HG02970 (cell line): ENCODE data around the gene PTEN.
A peak's percentile ranks its signal among the peaks of the same experiment; 100 is the strongest.
"Not testable (repeated sequence)": the region's sequence is repeated elsewhere in the genome, so short reads cannot be mapped to it uniquely, and the experiment has no call there.

Experiments used
- ATAC-seq: cut with Tn5 transposase; IDR thresholded peaks from one replicate; pipeline ENCODE4 v1.9.1; 2021; ENCODE audit warnings: mild to moderate bottlenecking, moderate library complexity, moderate number of reproducible peaks; ENCODE audit not compliant: unreplicated experiment, low FRiP score

PTEN gene

DNA sequence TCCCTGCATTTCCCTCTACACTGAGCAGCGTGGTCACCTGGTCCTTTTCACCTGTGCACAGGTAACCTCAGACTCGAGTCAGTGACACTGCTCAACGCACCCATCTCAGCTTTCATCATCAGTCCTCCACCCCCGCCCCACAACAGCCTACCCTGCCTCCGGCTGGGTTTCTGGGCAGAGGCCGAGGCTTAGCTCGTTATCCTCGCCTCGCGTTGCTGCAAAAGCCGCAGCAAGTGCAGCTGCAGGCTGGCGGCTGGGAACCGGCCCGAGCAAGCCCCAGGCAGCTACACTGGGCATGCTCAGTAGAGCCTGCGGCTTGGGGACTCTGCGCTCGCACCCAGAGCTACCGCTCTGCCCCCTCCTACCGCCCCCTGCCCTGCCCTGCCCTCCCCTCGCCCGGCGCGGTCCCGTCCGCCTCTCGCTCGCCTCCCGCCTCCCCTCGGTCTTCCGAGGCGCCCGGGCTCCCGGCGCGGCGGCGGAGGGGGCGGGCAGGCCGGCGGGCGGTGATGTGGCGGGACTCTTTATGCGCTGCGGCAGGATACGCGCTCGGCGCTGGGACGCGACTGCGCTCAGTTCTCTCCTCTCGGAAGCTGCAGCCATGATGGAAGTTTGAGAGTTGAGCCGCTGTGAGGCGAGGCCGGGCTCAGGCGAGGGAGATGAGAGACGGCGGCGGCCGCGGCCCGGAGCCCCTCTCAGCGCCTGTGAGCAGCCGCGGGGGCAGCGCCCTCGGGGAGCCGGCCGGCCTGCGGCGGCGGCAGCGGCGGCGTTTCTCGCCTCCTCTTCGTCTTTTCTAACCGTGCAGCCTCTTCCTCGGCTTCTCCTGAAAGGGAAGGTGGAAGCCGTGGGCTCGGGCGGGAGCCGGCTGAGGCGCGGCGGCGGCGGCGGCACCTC is at the start of gene PTEN, which contains the start of gene KLLN:
TSS of gene PTEN (plus strand) at position 573 of the 891 bp plus-strand sequence. CDS start 845 bp downstream, outside the sequence.
TSS of gene KLLN (minus strand) at position 481 of the 891 bp plus-strand sequence. CDS start 1,046 bp downstream, outside the sequence.
- ATAC-seq = peak; percentile 39

DNA sequence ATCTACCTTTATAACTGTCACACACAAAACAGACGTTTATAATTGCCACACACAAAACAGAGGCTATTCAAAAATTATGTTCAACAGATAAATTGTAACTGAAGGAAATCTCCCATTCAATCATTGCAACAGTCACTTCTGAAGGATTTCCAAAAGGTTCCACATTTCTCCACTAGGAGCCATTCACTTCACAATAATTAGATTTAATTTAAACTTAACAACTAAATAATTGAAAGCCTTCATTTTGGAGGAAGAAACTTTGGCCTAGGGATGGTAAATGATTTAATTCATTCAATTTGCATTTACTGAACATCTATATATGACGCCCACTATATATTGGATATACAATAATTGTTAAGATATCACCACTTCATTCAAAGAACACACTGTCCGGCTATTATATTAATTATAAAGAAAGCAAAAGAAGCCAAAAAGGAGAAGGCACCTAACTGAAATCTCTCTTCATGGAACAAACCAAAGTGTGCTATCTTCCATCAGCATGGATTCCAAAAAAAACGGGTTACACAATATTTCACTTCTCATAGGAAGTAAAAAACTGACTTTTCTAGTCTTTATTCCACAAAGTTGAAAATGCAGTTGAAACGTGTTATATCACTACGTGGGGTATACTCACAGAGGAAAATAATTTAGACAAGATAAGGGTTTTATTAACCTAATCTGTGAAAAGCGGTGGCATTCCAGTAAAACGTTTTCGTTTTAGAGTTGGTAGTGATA is 47.1 kb upstream of the PTEN start:
- ATAC-seq = no peak

GRCh38 chr10:87816898-87817608 is 46.4 kb upstream of the PTEN start:
- no peak for ATAC-seq

- ATAC-seq = peak; percentile 73
These were observed 45.6 kb upstream of the PTEN start, which contains the start of gene ATAD1 for GRCh38 chr10:87817609-87818504. Gene ATAD1 (minus strand): TSS chr10:87818226. CDS start chr10:87814599, 3,627 bp downstream.

DNA sequence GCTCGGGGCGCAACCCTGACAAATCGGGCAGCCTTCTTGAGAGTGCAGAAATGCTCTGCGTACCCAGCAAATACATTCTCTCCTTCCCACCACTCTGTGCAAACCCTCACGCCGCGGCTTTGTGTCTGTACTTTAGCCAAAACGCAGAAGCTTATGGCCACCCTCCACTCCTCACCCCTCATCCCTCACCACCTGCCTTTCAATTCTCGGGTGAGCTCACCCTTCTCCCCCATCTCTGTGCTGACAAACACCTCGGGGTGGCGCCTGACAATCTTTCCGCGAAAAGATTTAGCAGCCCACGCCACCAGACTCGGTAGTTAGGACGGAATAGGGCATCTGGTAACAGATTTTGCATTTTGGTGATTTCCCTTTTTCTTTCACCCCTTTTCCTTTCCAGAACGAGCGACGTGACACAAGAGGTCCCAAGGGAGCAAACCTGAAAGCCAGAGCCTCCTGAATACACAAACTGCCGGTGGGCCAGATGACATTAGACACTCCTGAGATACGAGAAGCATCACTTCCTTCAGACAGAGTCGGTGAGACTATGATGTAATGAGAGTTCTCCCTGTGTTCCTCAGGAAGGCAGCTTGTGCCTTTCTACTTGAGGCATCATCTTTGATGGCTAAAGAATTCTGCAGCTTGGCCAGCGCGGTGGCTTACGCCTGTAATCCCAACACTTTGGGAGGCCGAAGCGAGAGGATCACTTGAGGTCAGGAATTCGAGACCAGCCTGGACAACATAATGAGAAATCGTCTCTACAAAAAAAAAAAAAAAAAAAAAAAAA is 44.7 kb upstream of the PTEN start:
- ATAC-seq = peak; percentile 49

- no peak for ATAC-seq
These were observed 44.2 kb upstream of the PTEN start for GRCh38 chr10:87819289-87819585.

- no peak for ATAC-seq
These were observed 36.8 kb upstream of the PTEN start for GRCh38 chr10:87826653-87827052.

DNA sequence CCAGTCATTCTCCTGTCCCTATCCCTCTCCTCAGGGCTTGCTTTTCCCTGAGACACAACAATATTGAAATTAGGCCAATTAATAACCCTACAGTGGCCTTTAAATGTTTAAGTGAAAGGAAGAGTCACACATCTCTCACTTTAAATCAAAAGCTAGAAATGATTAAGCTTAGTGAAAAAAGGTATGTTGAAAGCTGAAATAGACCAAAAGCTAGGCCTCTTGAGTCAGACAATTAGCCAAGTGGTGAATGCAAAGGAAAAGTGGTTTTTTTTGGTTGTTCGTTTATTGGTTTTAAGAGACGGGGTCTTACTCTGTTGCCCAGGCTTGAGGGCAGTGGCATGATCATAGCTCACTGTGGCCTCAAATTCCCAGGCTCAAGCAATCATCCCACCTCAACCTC is 35.7 kb upstream of the PTEN start:
- ATAC-seq = no peak

DNA sequence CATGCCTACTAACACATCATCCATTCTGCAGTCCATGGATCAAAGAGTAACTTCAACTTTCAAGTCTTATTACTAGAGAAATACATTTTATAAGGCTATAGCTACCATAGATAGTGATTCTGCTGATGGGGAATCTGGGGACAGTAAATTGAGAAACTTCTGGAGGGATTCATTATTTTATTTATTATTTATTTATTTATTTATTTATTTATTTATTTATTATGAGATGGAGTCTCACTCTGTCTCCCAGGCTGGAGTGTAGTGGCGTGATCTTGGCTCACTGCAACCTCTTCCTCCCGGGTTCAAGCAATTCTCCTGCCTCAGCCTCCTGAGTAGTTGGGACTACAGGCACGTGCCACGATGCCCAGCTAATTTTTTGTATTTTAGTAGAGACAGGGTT is 34.4 kb upstream of the PTEN start:
- ATAC-seq = not testable (repeated sequence)

DNA sequence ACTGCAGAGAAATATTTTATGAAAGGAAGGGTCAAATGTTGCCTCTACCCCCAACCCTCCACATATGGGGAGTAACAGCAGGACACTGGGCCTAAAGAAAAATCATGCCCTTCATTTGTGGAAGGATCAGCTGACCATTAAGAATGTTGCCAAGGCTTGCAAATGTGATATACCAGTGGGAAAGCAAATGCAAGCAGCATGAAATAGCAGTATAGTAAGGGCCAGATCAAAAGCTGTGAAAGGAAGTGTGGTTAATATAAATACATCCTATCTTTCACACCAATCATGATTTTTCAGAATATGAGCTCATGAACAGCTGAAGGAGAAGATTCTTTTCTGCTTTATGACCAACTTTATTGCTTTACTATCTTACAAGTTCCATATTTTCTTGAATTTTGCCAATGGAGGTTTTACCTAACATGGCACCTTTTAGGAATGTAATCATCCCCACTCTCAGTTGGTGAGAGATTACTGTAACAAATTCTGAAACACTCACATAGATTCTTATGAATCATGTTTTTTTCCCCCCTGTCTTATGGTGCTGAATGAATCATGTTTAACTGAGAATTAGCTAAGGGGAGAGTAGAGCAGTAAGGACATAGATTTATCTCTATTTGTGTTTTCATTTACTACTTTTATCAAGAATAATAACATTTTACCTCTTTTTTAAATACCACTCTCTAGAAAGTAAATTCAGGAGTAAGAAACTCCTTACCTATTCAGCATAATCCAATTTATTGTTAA is 33.3 kb upstream of the PTEN start:
- ATAC-seq = no peak

- ATAC-seq = no peak
These were observed 27.3 kb upstream of the PTEN start for GRCh38 chr10:87836098-87836497.

DNA sequence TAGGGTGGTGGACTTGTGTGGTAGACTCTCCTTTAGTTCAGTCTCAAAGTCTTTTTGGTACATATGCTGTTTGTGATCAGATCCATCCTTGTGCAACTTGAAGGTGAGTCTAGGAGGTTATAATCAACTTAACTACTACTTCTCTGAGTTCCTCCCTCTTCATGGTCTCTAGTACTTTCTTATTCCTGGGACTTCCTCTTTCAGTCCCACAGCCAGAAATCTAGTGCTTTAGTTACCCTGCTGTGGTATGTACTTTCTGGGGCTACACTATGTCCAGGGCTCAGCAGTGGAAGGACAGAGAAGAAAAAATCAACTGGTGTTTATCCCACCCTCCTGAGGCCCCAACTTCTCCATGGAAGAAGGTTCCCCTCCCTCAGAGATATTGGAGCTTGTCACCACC is 26.0 kb upstream of the PTEN start:
- no peak for ATAC-seq

DNA sequence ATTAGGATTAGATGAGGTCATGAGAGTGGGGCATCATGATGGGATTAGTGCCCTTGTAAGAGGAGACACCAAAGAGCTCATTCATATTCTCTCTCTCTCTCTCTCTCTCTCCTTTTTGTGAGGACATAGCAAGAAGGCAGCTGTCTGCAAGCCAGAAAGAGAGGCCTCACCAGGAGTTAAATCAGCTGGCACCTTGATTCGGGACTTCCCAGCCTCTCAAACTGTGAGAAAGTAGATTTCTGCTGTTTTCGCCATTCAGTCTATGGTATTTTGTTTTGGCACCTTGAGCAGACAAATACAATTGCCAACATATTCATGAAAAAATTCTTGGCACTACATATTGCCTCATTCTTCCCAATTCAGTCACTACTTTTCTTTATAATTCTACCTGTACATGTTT is 24.8 kb upstream of the PTEN start:
- no peak for ATAC-seq

GRCh38 chr10:87841186-87841585 is 22.2 kb upstream of the PTEN start:
- no peak for ATAC-seq

DNA sequence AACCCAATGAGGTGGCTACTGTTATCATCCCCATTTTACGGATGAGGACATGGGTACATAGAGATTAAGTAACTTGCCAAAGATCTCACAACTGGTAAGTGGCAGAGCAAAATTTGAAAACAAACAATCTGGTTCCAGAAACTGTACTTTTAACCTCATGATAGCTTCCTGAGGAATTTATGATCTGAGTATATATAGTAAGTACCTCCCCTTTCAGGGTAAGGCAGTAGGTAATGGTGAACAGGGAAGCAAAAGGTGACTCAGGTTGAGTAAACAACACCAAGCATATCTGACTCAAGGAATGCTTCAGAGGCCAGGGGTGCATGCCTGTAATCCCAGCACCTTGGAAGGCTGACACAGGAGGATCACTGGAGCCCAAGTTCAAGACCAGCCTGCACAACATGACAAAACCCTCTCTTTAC is 21.2 kb upstream of the PTEN start:
- no peak for ATAC-seq

GRCh38 chr10:87842776-87843497 is 20.5 kb upstream of the PTEN start:
- ATAC-seq = no peak

GRCh38 chr10:87843714-87844113 is 19.7 kb upstream of the PTEN start:
- ATAC-seq = no peak
